HG02588 (cell line): ENCODE measurements around the gene SOX6.

Experiments used
- ATAC-seq: cut with Tn5 transposase; IDR thresholded peaks from one replicate; pipeline ENCODE4 v1.9.1; 2021; ENCODE audit warnings: mild to moderate bottlenecking, moderate library complexity; ENCODE audit not compliant: unreplicated experiment

SOX6 gene

GRCh38 chr11:16011396-16011795 lies 344.9 kb downstream of the SOX6 start:
- no peak for ATAC-seq

GRCh38 chr11:16009021-16009420 lies 347.3 kb downstream of the SOX6 start:
- ATAC-seq, result no peak

DNA sequence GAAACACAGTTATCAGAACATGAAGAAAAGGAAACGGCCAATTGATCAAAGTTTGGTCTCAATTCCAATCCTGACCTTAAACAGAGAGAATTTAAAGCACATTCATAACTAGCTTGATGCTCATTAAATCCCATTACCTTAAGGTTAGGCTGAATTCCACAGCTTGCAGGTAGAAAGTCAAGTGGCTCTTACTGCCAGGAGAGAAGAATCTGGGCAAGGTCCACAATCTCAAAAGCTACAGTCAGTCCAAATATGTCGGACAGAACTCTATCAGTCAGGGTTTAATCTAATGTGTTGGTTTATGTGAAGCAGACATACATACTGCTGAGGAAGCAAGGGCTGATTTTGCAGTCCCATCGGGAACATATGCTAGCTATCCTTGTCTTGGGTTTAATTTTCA lies 348.8 kb downstream of the SOX6 start:
- ATAC-seq, result no peak

DNA sequence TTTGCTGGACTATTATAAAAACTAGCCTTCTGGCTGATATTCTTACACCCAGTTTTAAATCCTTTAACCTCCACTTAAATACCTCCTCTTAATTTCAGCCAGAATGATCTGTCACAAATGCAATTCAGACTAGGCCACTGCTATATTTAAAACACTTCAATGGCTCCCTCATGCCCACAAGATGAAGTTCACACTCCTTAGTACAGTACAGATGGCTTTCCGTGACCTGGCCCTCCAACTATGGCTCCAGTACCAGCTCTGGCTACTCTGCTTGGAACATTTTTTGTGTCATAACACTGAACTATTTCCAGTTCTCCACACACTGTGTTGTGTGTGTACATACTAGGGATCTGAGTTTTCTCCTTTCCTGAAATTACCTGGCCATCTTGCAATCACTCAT lies 353.4 kb downstream of the SOX6 start:
- no peak for ATAC-seq

- ATAC-seq, result no peak
These were observed 354.4 kb downstream of the SOX6 start for GRCh38 chr11:16001899-16002426.

DNA sequence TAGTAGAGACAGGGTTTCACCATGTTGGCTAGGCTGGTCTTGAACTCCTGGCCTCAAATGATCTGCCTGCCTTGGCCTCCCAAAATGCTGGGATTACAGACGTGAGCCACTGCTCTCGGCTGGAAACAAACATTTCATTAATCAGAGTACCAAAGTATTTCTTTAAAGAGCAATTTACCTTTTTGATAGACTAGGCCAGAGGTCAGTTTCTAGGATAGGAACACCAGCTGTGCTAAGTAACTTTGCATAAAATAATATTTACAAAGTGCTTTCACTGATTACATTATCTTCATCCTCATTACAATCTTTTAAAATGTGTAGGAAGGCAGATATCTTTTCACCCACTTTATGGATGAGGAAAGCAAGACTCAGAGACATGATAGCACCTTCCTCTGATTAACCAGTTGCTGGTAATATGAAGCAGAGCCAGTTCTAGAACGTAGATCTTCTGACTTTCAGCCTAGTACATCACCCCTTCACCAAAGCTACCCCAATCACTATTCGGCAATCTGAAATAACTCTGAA lies 355.2 kb downstream of the SOX6 start:
- no peak for ATAC-seq

- no peak for ATAC-seq
These were observed 356.3 kb downstream of the SOX6 start for GRCh38 chr11:16000065-16000464.

DNA sequence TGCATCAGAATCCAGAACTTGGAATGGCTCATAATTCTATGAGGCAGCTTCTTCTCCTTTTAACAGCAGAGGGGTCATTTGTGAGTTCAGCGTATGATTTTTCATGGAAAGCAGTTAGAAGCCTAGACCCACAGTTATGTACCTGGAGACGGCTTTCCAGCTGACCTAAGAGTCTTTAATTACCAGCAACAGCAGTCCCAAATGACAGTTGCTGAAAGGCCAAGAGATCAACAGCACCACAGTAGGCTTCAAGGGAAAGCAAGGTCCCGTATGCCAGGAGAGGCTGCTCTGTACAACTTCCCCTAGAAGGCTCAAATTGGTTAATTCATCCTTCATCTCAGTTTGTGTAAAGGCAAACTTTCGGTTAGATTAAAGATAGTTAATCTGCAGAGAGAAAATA lies 363.0 kb downstream of the SOX6 start:
- ATAC-seq, result no peak

GRCh38 chr11:15991215-15991614 lies 365.1 kb downstream of the SOX6 start:
- ATAC-seq, result no peak

GRCh38 chr11:15989685-15990084 lies 366.7 kb downstream of the SOX6 start:
- no peak for ATAC-seq

GRCh38 chr11:15988693-15989231 lies 367.6 kb downstream of the SOX6 start:
- ATAC-seq, result no peak

GRCh38 chr11:15988016-15988550 lies 368.3 kb downstream of the SOX6 start:
- ATAC-seq, result no peak

- ATAC-seq, result no peak
These were observed 369.3 kb downstream of the SOX6 start for GRCh38 chr11:15987046-15987445.

DNA sequence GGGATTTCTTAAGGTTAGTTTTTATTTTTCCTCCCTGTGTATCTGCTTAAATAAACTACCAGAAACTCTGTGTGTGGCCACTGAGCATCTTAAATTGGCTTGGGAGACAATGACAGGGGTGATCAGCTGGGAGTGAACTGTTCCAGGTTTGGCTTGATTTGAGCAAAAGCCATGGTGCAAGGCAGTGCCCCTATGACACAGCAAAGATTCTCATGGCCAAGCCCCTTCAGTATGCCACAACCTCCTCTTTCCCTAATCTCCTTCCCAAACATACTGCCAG lies 370.5 kb downstream of the SOX6 start:
- ATAC-seq, result no peak

- no peak for ATAC-seq
These were observed 371.1 kb downstream of the SOX6 start for GRCh38 chr11:15985127-15985859.

DNA sequence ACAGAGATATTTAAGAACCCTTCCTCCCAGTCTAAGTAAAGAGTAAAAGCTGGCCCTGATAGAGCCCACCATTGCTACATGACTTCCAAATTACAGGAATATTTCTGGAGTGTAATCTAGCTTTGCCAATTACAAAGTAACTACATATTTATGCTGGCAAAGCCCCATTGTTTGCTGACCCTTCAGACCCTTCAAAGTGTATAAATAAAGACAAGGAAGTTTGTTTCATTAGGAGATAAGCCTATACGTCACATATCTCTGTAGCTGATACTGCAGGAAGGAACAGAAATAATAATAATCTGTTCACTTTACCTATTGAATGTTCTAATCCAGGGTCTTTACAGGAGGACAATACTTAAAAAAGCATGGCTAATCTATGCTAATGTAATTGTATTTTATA lies 375.1 kb downstream of the SOX6 start:
- no peak for ATAC-seq

DNA sequence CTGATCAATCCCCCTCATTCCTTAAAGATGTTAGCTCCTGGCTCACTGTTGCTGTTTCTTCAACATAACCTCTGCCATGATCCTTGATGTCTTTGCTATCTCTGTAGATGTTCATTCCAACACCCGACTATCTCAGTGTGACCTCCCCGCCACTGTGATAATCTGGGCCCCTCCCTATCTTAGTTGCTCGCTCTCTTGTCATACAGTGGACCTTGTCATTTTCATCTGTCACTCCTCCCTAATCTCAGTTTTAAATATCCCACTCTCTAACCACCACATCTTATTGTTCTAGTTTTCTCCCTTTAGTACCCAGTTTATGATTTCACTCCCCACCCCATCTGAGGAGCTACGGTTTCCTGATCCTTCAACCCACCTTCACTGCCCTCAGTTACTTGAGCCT lies 379.2 kb downstream of the SOX6 start:
- no peak for ATAC-seq

DNA sequence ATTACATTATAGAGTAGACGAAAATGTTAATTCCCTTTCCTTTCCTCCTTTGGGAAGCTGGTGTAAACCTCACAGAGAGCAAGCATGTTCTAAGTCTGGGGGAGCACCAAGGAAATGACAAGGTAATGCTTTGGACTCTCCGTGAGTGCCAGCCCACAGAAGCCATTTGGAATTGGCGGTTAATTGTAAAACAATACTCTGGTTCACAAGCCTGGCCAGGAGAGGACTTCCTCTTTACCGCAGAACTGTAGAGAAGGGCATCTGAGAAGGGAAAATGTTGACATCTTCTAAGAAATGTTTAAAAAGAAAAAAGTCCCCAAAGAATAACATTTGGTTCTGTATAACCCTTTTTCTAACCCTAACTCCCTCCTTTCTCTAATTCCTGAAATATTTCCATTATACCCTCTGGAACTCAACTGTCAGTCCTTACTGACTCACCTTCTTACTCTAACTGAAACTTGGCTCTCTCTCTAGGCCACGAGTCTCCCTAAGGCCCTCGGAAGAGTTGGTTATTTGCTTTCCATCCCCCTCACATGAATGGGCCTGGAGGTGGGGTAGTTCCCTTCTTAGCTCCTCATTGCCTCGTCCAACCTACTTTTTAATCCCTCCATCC lies 379.8 kb downstream of the SOX6 start:
- ATAC-seq, result no peak

GRCh38 chr11:15975742-15976141 lies 380.6 kb downstream of the SOX6 start:
- no peak for ATAC-seq

DNA sequence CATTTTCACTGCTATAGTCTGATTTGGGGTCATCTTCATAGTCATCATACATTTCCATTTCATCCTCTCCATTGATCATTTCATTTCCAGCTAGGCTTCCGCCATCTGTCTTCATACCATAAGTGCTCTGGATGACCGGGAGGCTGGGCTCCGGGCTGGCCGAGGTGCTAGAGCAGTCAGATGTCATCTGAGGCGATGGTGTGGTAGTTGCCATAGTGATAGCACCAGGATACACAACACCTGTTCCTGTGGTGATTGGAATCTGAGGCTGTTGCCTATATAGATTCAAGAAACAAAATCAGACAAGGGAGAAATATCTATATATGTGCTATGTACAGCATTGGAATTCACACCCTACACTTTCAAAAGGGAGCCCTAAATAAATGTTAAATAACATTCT lies 383.5 kb downstream of the SOX6 start:
- ATAC-seq, result no peak

DNA sequence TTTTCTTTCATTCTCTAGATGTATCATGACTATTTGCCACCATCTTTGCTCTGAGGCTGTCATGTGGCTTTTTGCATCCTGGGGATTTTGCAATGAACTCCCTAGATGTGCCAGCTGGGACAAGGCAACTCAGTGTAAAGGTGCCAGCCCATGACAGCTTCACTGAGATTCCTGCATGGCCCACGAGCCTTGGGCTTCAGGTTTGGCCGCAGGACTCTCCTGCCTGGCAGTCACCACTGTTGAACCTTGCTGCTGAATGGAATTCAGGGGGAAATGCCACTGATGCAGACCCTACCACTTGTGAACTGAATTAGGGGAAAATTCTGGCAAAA lies 385.2 kb downstream of the SOX6 start:
- ATAC-seq, result no peak
